ENCODE results near the gene TNNT3. TPM values are rescaled to one million over a fixed set of nuclear protein-coding genes. Genes with fewer than 3 reads are reported as not detected.

The TNNT3 gene
- total and polyA plus RNA-seq, 4 experiments from 2014 or later = 9.3 to 10.5 TPM; not detected in 2

DNA sequence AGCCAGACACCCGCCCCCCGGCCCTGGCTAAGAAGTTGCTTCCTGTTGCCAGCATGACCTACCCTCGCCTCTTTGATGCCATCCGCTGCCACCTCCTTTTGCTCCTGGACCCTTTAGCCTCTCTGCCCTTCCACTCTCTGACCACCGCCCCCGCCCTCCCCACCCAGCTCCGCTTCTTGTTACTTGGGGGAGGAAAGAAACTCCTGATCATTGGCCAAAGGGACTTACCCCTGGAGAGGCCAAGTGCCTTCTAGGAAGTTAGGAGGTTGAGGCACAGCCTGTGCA, 27.7 kb upstream of the TNNT3 start, which contains the start of gene PRR33:
PRR33 (minus strand) TSS at position 65 of the 285 bp plus-strand sequence. CDS start 1,311 bp downstream, outside the sequence.
- peak within 1 kb of the TSS in 6 of 7 donors; percentile 3 to 74 (median 34) for H3K27ac Mint-ChIP-seq
- Histone ChIP-seq H3K9me3 (ENCODE audit: control insufficient read depth in 1 of 2, low read length in 2 of 2) (no peaks in the 10 kb centered on the region), H3K4me1 (ENCODE audit: insufficient read depth, low read length) (peaks cover 42% of the 10 kb centered on the region), H3K4me3 (ENCODE audit: low read length in 2 of 2) (no peak within 1 kb of the TSS), H3K27ac (ENCODE audit: low read depth, low read length) (peak within 1 kb of the TSS; percentile 17), H3K36me3 (ENCODE audit: insufficient read depth, low read length) (peaks cover 7% of the 10 kb centered on the region), H3K27me3 (ENCODE audit: insufficient read depth, low read length) (no peaks in the 10 kb centered on the region)
- H3K36me3 Mint-ChIP-seq = peaks cover 4 to 13% of the 10 kb centered on the region in 2 donors
- ChIA-PET POLR2A (ENCODE audit: partially characterized antibody) (interaction anchor here (1.8 to 5.7 kb wide), 5 partner anchors 10 to 40 kb away, joined by 6 to 116 read pairs (median 19); partner anchors contain the start of gene LSP1), CTCF (ENCODE audit: partially characterized antibody) (interaction anchor here (0.8 to 2.3 kb wide), 2 partner anchors 10 to 25 kb away, joined by 3 to 7 read pairs; no protein-coding TSS in a partner anchor)
- intact Hi-C loops (cut with micrococcal nuclease) = no loop called here
- H3K9me3 Mint-ChIP-seq = peaks cover 0 to 3% (median 0%) of the 10 kb centered on the region in 8 donors
- H3K27me3 Mint-ChIP-seq = no peaks in the 10 kb centered on the region
- peak within 1 kb of the TSS in 6 of 8 donors; percentile 29 to 74 (median 50) for H3K4me3 Mint-ChIP-seq
- no peak for DNase-seq
- peaks cover 23 to 44% (median 32%) of the 10 kb centered on the region in 4 donors for H3K4me1 Mint-ChIP-seq

DNA sequence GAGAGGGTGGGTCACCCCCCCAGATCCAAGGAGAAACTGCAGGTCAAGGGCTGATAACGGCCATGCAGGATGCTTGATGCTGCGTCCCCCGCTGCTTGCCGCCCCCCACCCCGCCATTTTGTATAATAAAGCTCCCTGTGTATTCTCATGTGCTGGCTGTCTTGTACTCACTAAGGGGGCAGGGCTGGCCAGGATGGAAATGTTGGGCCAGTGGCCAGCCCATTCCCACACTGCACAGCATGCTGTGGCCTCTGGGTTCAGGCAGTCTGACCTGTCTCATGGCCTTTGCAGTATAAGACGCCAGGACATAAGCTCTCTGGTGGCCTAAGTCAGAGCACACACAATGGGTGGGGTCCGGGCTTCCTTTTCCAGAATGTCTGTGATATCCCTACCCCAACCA, 27.4 kb upstream of the TNNT3 start:
- no peaks in the 10 kb centered on the region for H3K9me3 ChIP-seq (ENCODE audit: control insufficient read depth in 1 of 2, low read length in 2 of 2)
- ChIA-PET POLR2A (ENCODE audit: partially characterized antibody) (interaction anchor here (1.8 to 5.7 kb wide), 4 partner anchors 10 to 40 kb away, joined by 6 to 116 read pairs (median 41); partner anchors contain the start of gene LSP1), CTCF (ENCODE audit: partially characterized antibody) (interaction anchor here (2.3 kb wide), 1 partner anchor 25 kb away, joined by 7 read pairs; no protein-coding TSS in a partner anchor)
- H3K36me3 ChIP-seq (ENCODE audit: insufficient read depth, low read length) = peaks cover 7% of the 10 kb centered on the region
- H3K27me3 ChIP-seq (ENCODE audit: insufficient read depth, low read length) = no peaks in the 10 kb centered on the region
- Mint-ChIP-seq H3K9me3 (peaks cover 0 to 3% (median 0%) of the 10 kb centered on the region in 8 donors), H3K27me3 (peaks cover 0 to 2% of the 10 kb centered on the region in 2 donors), H3K36me3 (peaks cover 4 to 13% of the 10 kb centered on the region in 2 donors), H3K27ac (peak overlapping the region in 4 of 7 donors; percentile 7 to 47 (median 28)), H3K4me1 (peaks cover 23 to 44% (median 32%) of the 10 kb centered on the region in 4 donors), H3K4me3 (peak overlapping the region in 2 of 8 donors; percentile 20 to 43)
- DNase-seq = no peak
- H3K4me3 ChIP-seq (ENCODE audit: low read length in 2 of 2) = no peak overlapping the region
- intact Hi-C loops (cut with micrococcal nuclease) = no loop called here
- H3K4me1 ChIP-seq (ENCODE audit: insufficient read depth, low read length) = peaks cover 42% of the 10 kb centered on the region
- no peak overlapping the region for H3K27ac ChIP-seq (ENCODE audit: low read depth, low read length)

- Mint-ChIP-seq H3K27me3 (peaks cover 0 to 3% of the 10 kb centered on the region in 2 donors), H3K4me1 (peaks cover 23 to 44% (median 32%) of the 10 kb centered on the region in 4 donors), H3K9me3 (peaks cover 0 to 3% (median 0%) of the 10 kb centered on the region in 8 donors), H3K27ac (peak overlapping the region in 3 of 7 donors; percentile 3 to 24 (median 7)), H3K4me3 (peak overlapping the region in 1 of 8 donors; percentile 15), H3K36me3 (peaks cover 2 to 13% of the 10 kb centered on the region in 2 donors)
- CTCF ChIA-PET (ENCODE audit: partially characterized antibody) = interaction anchor here (2.3 kb wide), 1 partner anchor 24 kb away, joined by 7 read pairs; no protein-coding TSS in a partner anchor
- H3K9me3 ChIP-seq (ENCODE audit: control insufficient read depth in 1 of 2, low read length in 2 of 2) = no peaks in the 10 kb centered on the region
- peaks cover 4% of the 10 kb centered on the region for H3K36me3 ChIP-seq (ENCODE audit: insufficient read depth, low read length)
- H3K4me1 ChIP-seq (ENCODE audit: insufficient read depth, low read length) = peaks cover 38% of the 10 kb centered on the region
- POLR2A ChIA-PET (ENCODE audit: partially characterized antibody) = interaction anchor here (5.2 to 5.7 kb wide), 2 partner anchors 25 to 41 kb away, joined by 63 to 116 read pairs; partner anchors contain the start of gene LSP1
- H3K27ac ChIP-seq (ENCODE audit: low read depth, low read length) = no peak overlapping the region
- DNase-seq = no peak
- H3K27me3 ChIP-seq (ENCODE audit: insufficient read depth, low read length) = no peaks in the 10 kb centered on the region
- H3K4me3 ChIP-seq (ENCODE audit: low read length in 2 of 2) = no peak overlapping the region
- intact Hi-C loops (cut with micrococcal nuclease) = no loop called here
Observed at GRCh38 chr11:1892558-1892957, 26.9 kb upstream of the TNNT3 start.

- Mint-ChIP-seq H3K27ac (peak overlapping the region in 2 of 7 donors; percentile 75 to 86), H3K4me3 (peak overlapping the region in 2 of 8 donors; percentile 6 to 71)
- POLR2A ChIA-PET (ENCODE audit: partially characterized antibody) = no interaction called here
Observed at GRCh38 chr11:1893581-1894359, 25.7 kb upstream of the TNNT3 start.

DNA sequence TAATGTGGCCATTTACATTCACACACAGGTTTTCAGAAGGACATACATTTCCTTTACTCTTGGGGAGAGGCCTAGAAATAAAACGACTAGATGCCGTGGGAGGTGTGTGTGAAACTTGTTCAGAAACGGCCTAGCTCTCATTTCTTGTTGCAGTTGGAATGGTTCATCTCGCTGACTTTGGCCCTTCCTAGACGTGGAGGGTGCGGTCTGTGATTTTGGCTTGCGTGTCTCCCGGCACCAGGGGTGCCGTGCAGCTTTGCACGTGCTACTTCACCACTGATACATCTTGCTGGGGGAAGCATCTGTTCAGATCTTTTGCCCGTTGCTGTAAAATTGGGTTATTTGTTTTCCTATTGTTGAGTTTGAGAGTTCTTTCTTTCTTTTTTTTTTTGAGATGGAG, 24.7 kb upstream of the TNNT3 start:
- H3K4me3 Mint-ChIP-seq = no peak overlapping the region
- peaks cover 0 to 3% (median 0%) of the 10 kb centered on the region in 8 donors for H3K9me3 Mint-ChIP-seq
- Histone ChIP-seq H3K9me3 (ENCODE audit: control insufficient read depth in 1 of 2, low read length in 2 of 2) (no peaks in the 10 kb centered on the region), H3K4me3 (ENCODE audit: low read length in 2 of 2) (no peak overlapping the region), H3K4me1 (ENCODE audit: insufficient read depth, low read length) (peaks cover 16% of the 10 kb centered on the region), H3K27me3 (ENCODE audit: insufficient read depth, low read length) (no peaks in the 10 kb centered on the region), H3K27ac (ENCODE audit: low read depth, low read length) (no peak overlapping the region), H3K36me3 (ENCODE audit: insufficient read depth, low read length) (no peaks in the 10 kb centered on the region)
- POLR2A ChIA-PET (ENCODE audit: partially characterized antibody) = no interaction called here
- H3K27ac Mint-ChIP-seq = no peak overlapping the region
- CTCF ChIA-PET (ENCODE audit: partially characterized antibody) = no interaction called here
- intact Hi-C loops (cut with micrococcal nuclease) = no loop called here
- peaks cover 5 to 24% (median 15%) of the 10 kb centered on the region in 4 donors for H3K4me1 Mint-ChIP-seq
- peaks cover 0 to 10% of the 10 kb centered on the region in 2 donors for H3K27me3 Mint-ChIP-seq
- H3K36me3 Mint-ChIP-seq = no peaks in the 10 kb centered on the region
- no peak for DNase-seq

More at GRCh38 chr11:1893581-1894359, 25.7 kb upstream of the TNNT3 start:
- H3K4me1 Mint-ChIP-seq = peaks cover 12 to 32% (median 21%) of the 10 kb centered on the region in 4 donors
- peaks cover 0 to 3% of the 10 kb centered on the region in 2 donors for H3K36me3 Mint-ChIP-seq
- H3K27me3 ChIP-seq (ENCODE audit: insufficient read depth, low read length) = no peaks in the 10 kb centered on the region
- CTCF ChIA-PET (ENCODE audit: partially characterized antibody) = no interaction called here
- no peak overlapping the region for H3K27ac ChIP-seq (ENCODE audit: low read depth, low read length)
- H3K36me3 ChIP-seq (ENCODE audit: insufficient read depth, low read length) = no peaks in the 10 kb centered on the region
- H3K9me3 Mint-ChIP-seq = peaks cover 0 to 3% (median 0%) of the 10 kb centered on the region in 8 donors
- intact Hi-C loops (cut with micrococcal nuclease) = no loop called here
- H3K4me3 ChIP-seq (ENCODE audit: low read length in 2 of 2) = no peak overlapping the region
- H3K4me1 ChIP-seq (ENCODE audit: insufficient read depth, low read length) = peaks cover 26% of the 10 kb centered on the region
- peaks cover 0 to 7% of the 10 kb centered on the region in 2 donors for H3K27me3 Mint-ChIP-seq
- no peaks in the 10 kb centered on the region for H3K9me3 ChIP-seq (ENCODE audit: control insufficient read depth in 1 of 2, low read length in 2 of 2)
- DNase-seq = no peak

GRCh38 chr11:1896468-1896867, 23.0 kb upstream of the TNNT3 start:
- intact Hi-C loops (cut with micrococcal nuclease) = no loop called here
- POLR2A ChIA-PET (ENCODE audit: partially characterized antibody) = no interaction called here
- CTCF ChIA-PET (ENCODE audit: partially characterized antibody) = interaction anchor here (0.9 to 1.5 kb wide), 2 partner anchors 13 to 14 kb away, joined by 3 to 4 read pairs; no protein-coding TSS in a partner anchor
- no peak for DNase-seq
- no peak overlapping the region for H3K4me3 Mint-ChIP-seq
- peaks cover 0 to 10% of the 10 kb centered on the region in 2 donors for H3K27me3 Mint-ChIP-seq
- Histone ChIP-seq H3K9me3 (ENCODE audit: control insufficient read depth in 1 of 2, low read length in 2 of 2) (no peaks in the 10 kb centered on the region), H3K4me3 (ENCODE audit: low read length in 2 of 2) (no peak overlapping the region), H3K4me1 (ENCODE audit: insufficient read depth, low read length) (no peaks in the 10 kb centered on the region), H3K27me3 (ENCODE audit: insufficient read depth, low read length) (no peaks in the 10 kb centered on the region), H3K36me3 (ENCODE audit: insufficient read depth, low read length) (no peaks in the 10 kb centered on the region), H3K27ac (ENCODE audit: low read depth, low read length) (no peak overlapping the region)
- H3K9me3 Mint-ChIP-seq = peaks cover 0 to 3% (median 0%) of the 10 kb centered on the region in 8 donors
- peaks cover 5 to 16% (median 10%) of the 10 kb centered on the region in 4 donors for H3K4me1 Mint-ChIP-seq
- H3K27ac Mint-ChIP-seq = no peak overlapping the region
- H3K36me3 Mint-ChIP-seq = no peaks in the 10 kb centered on the region

GRCh38 chr11:1896923-1897322, 22.6 kb upstream of the TNNT3 start:
- H3K4me1 ChIP-seq (ENCODE audit: insufficient read depth, low read length) = no peaks in the 10 kb centered on the region
- no peaks in the 10 kb centered on the region for H3K9me3 ChIP-seq (ENCODE audit: control insufficient read depth in 1 of 2, low read length in 2 of 2)
- CTCF ChIA-PET (ENCODE audit: partially characterized antibody) = interaction anchor here (1.5 kb wide), 1 partner anchor 255 kb away, joined by 3 read pairs; no protein-coding TSS in a partner anchor
- H3K36me3 ChIP-seq (ENCODE audit: insufficient read depth, low read length) = no peaks in the 10 kb centered on the region
- H3K27me3 ChIP-seq (ENCODE audit: insufficient read depth, low read length) = no peaks in the 10 kb centered on the region
- Mint-ChIP-seq H3K27me3 (peaks cover 0 to 10% of the 10 kb centered on the region in 2 donors), H3K9me3 (peaks cover 0 to 3% (median 0%) of the 10 kb centered on the region in 8 donors), H3K4me1 (peaks cover 5 to 15% (median 10%) of the 10 kb centered on the region in 4 donors), H3K4me3 (no peak overlapping the region), H3K36me3 (no peaks in the 10 kb centered on the region), H3K27ac (no peak overlapping the region)
- H3K4me3 ChIP-seq (ENCODE audit: low read length in 2 of 2) = no peak overlapping the region
- intact Hi-C loops (cut with micrococcal nuclease) = no loop called here
- H3K27ac ChIP-seq (ENCODE audit: low read depth, low read length) = no peak overlapping the region
- POLR2A ChIA-PET (ENCODE audit: partially characterized antibody) = no interaction called here
- no peak for DNase-seq
